Keratinocyte (primary cell): ENCODE measurements around the gene TMEM240.
"Not testable (repeated sequence)": the region's sequence is repeated elsewhere in the genome, so short reads cannot be mapped to it uniquely, and the experiment has no call there.

Experiments
- EZH2 ChIP-seq: IDR thresholded peaks from one replicate; pipeline ENCODE4 v1.6.1; 2012; ENCODE audit warnings: inconsistent platforms, mild to moderate bottlenecking, low read length, moderate library complexity
- TF ChIP-seq, protein P1 (sequence below), 3 experiments: IDR thresholded peaks in 1 of 3; conservative IDR thresholded peaks in 1 of 3; optimal IDR thresholded peaks in 1 of 3; 2 replicates in 2 of 3; 3 replicates in 1 of 3; pipeline versions ENCODE3 to v1.5.1; 2011; ENCODE audit warnings: low read length in 3 of 3, mild to moderate bottlenecking in 3 of 3, moderate library complexity in 2 of 3, control low read depth in 1 of 3, inconsistent platforms in 1 of 3; ENCODE audit not compliant: insufficient read depth in 2 of 3; ENCODE audit errors: extremely low read depth in 1 of 3

DNA sequence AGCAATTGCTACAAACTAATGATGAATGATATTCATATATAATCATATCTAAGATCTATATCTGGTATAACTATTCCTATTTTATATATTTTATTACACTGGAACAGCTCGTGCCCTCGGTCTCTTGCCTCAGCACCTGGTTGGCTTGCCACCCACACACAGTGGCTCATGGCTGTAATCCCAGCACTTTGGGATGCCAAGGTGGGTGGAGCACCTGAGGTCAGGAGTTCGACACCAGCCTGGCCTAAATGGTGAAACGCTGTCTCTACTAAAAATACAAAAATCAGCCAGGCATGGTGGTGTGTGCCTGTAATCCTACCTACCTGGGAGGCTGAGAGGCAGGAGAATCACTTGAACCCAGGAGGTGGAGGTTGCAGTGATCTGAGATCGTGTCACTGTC lies 34.6 kb downstream of the TMEM240 start:
- TF ChIP-seq, protein P1, sequence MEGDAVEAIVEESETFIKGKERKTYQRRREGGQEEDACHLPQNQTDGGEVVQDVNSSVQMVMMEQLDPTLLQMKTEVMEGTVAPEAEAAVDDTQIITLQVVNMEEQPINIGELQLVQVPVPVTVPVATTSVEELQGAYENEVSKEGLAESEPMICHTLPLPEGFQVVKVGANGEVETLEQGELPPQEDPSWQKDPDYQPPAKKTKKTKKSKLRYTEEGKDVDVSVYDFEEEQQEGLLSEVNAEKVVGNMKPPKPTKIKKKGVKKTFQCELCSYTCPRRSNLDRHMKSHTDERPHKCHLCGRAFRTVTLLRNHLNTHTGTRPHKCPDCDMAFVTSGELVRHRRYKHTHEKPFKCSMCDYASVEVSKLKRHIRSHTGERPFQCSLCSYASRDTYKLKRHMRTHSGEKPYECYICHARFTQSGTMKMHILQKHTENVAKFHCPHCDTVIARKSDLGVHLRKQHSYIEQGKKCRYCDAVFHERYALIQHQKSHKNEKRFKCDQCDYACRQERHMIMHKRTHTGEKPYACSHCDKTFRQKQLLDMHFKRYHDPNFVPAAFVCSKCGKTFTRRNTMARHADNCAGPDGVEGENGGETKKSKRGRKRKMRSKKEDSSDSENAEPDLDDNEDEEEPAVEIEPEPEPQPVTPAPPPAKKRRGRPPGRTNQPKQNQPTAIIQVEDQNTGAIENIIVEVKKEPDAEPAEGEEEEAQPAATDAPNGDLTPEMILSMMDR (optimal IDR thresholded peaks at IDR 0.05 in 1 of 3, IDR thresholded peaks at IDR 0.05 in 1 of 3, conservative IDR thresholded peaks at IDR 0.05 in 1 of 3; ENCODE audit: extremely low read depth in 1 of 3, insufficient read depth in 2 of 3, low read length in 3 of 3): not testable (repeated sequence)
- not testable (repeated sequence) for TF ChIP-seq EZH2
